WERI-Rb-1 (cell line): ENCODE data around the gene CUL3.
A peak's percentile ranks its signal among the peaks of the same experiment; 100 is the strongest.

Source experiments
- DNase-seq: peaks from one replicate; pipeline ENCODE4 v3.0.0-alpha.2; 2020
- H3K27ac ChIP-seq: fragments of 250-450 bp; sonication (Bioruptor Pico); 2 replicates; pipeline ENCODE4 v1.5.1; 2020; ENCODE audit warnings: mild to moderate bottlenecking, moderate library complexity
- H3K27me3 ChIP-seq: fragments of 250-450 bp; sonication (Bioruptor Pico); 2 replicates; pipeline ENCODE4 v1.5.1; 2021; ENCODE audit warnings: mild to moderate bottlenecking, low read depth, moderate library complexity; ENCODE audit not compliant: insufficient read depth, severe bottlenecking
- H3K36me3 ChIP-seq: fragments of 250-450 bp; sonication (Bioruptor Pico); 2 replicates; pipeline ENCODE4 v1.5.1; 2020; ENCODE audit warnings: mild to moderate bottlenecking, moderate library complexity
- H3K4me3 ChIP-seq: 2 replicates; pipeline ENCODE4 v1.5.1; 2011; ENCODE audit warnings: low read depth, mild to moderate bottlenecking, control low read depth, low read length
- H3K9me3 ChIP-seq: fragments of 250-450 bp; sonication (Bioruptor Pico); 2 replicates; pipeline ENCODE4 v1.5.1; 2021; ENCODE audit warnings: mild to moderate bottlenecking, moderate library complexity; ENCODE audit not compliant: severe bottlenecking
- CTCF ChIP-seq: IDR thresholded peaks from 2 replicates; pipeline ENCODE4 v1.5.1; 2011; ENCODE audit warnings: low read depth, mild to moderate bottlenecking, control low read depth, inconsistent platforms, low read length

CUL3 gene

GRCh38 chr2:224472137-224472536, 113.0 kb downstream of the CUL3 start:
- peaks cover 32% of the 10 kb centered on the region for H3K36me3 ChIP-seq
- DNase-seq: no peak
- H3K27me3 ChIP-seq: no peaks in the 10 kb centered on the region
- no peak for TF ChIP-seq CTCF
- H3K9me3 ChIP-seq: no peaks in the 10 kb centered on the region
- H3K27ac ChIP-seq: no peak overlapping the region
- no peak overlapping the region for H3K4me3 ChIP-seq

DNA sequence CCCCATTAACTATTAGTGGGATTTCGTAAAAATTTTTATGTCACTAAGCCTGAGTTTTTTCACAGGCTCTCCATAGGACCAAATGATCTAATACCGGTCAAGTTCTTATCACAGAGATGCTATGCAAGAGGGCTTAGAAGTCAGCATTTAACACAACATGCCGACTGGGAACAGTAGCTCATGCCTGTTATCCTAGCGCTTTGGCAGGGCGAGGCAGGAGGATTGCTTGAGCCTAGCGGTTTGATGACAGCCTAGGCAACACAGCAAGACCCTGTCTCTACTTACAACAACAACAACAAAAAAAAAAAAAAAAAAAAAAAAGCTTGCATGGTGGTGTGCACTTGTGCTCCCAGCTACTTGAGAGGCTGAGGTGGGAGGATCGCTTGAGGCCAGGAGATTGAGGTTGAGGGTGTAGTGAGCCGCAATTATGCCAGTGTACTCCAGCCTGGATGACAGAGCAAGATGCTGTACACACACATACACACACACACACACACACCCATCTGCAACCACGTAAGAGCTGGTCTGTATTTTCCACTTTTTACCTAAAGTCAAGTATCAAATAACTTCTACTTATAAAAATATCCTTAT, 115.7 kb downstream of the CUL3 start:
- H3K36me3 ChIP-seq: peaks cover 8% of the 10 kb centered on the region
- TF ChIP-seq CTCF: no peak
- H3K9me3 ChIP-seq: no peaks in the 10 kb centered on the region
- H3K27me3 ChIP-seq: no peaks in the 10 kb centered on the region
- DNase-seq: no peak
- H3K27ac ChIP-seq: no peak overlapping the region
- no peak overlapping the region for H3K4me3 ChIP-seq

DNA sequence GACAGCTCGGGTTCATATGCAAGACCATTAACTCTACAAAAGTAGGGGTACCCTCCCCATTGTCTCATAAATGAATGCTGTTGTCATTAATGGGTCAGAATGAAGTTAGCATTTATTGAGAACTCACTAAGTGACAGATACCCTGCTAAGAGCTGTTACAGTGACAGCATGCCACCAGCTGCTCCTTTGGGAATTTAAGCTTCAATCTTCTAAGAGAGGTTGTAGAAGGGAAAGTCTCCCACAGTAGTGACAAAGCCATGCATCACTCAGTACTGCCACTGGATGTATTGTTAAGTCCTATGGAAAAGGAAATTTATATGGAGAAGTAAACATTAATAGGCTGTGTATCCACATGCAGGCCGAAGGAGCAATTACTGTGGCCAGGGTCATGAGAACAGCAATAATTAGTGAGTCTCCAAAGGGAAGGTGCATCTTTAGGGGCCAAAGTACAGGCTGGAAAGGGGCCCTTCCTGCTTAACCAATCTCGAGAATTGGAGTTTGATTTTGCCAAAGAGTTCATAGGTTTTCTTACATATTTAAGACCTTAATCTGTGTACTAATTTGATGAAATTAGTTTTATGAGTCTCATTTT, 118.8 kb downstream of the CUL3 start:
- no peak overlapping the region for H3K4me3 ChIP-seq
- peak; percentile 14 for DNase-seq

DNA sequence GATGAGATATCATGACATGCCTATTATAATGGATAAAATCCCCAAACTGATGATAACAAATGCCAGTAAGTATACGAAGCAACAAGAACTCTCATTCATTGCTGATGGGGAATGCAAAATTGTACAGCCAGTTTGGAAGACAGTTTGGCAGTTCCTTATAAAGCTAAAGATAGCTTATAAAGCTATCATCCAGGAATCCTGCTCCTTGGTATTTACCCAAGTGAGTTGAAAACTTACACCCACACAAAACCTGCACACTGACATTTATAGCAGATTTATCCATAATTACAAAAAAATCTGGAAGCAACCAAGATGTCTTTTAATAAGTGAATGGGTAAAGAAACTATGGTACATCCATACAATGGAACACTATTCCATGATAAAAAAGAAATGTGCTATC, 123.8 kb downstream of the CUL3 start:
- H3K36me3 ChIP-seq: no peaks in the 10 kb centered on the region
- H3K9me3 ChIP-seq: no peaks in the 10 kb centered on the region
- no peak for DNase-seq
- H3K27ac ChIP-seq: no peak overlapping the region
- no peak overlapping the region for H3K4me3 ChIP-seq
- TF ChIP-seq CTCF: no peak
- no peaks in the 10 kb centered on the region for H3K27me3 ChIP-seq

More for the DNA sequence above, 118.8 kb downstream of the CUL3 start:
- Histone ChIP-seq H3K27ac (no peak overlapping the region), H3K36me3 (no peaks in the 10 kb centered on the region), H3K27me3 (no peaks in the 10 kb centered on the region), H3K9me3 (no peaks in the 10 kb centered on the region)
- no peak for TF ChIP-seq CTCF

GRCh38 chr2:224457408-224458096, 127.6 kb downstream of the CUL3 start:
- Histone ChIP-seq H3K4me3 (no peak overlapping the region), H3K36me3 (no peaks in the 10 kb centered on the region), H3K27me3 (no peaks in the 10 kb centered on the region), H3K27ac (no peak overlapping the region), H3K9me3 (no peaks in the 10 kb centered on the region)
- TF ChIP-seq CTCF: no peak
- DNase-seq: no peak
